ENCODE results near the gene HOXC6. TPM values are rescaled to one million over a fixed set of nuclear protein-coding genes. Genes with fewer than 3 reads are reported as not detected.

HOXC6 gene
- total RNA-seq, 2 experiments from 2014 or later, result not detected

DNA sequence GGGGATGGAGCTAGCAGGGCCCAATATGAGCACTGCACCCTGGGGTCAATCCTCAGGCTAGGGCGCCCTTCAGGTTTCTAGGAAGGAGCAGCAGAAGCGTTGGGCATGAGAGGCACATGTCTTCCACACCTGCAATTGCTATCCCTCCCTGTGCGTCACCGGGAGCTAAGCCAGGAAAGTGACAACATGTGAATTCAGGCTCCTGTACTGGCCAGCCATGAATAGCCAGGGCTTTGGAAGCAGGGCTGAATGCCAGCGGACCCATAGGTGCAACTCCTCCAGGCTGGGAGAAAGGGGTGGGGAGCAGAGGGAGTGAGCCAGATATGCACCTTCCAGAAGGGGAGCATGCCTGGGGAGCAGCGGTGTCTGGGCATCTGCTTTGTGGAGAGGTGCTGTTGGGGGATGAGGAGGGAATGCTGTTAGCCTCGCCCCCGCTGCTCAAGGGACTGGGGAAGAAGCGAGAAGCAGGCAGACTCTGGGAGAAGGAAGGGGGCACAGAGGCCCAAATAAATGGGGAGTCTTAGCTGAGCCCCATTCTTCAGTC, 10.7 kb downstream of the HOXC6 start:
- Mint-ChIP-seq H3K4me1 (ENCODE audit: low read depth) (peaks cover 10% of the 10 kb centered on the region), H3K36me3 (ENCODE audit: low read depth) (no peaks in the 10 kb centered on the region), H3K27me3 (peaks cover 97% of the 10 kb centered on the region), H3K9me3 (no peaks in the 10 kb centered on the region), H3K27ac (no peak overlapping the region), H3K4me3 (no peak overlapping the region)
- DNase-seq (no peak), ATAC-seq (ENCODE audit: poor library complexity) (no peak)
- H3K4me3 ChIP-seq (ENCODE audit: low read length), result no peak overlapping the region
- ChIA-PET CTCF (no interaction called here), POLR2A (no interaction called here)
- H3K27me3 ChIP-seq (ENCODE audit: control insufficient read depth in 1 of 2, insufficient read depth in 2 of 2, low read length in 2 of 2), result peaks cover 86 to 94% of the 10 kb centered on the region in 2 experiments
- peaks cover 0 to 16% of the 10 kb centered on the region in 2 experiments for H3K9me3 ChIP-seq (ENCODE audit: control insufficient read depth in 1 of 2, insufficient read depth in 1 of 2, low read length in 2 of 2)
- TF ChIP-seq, protein P1, sequence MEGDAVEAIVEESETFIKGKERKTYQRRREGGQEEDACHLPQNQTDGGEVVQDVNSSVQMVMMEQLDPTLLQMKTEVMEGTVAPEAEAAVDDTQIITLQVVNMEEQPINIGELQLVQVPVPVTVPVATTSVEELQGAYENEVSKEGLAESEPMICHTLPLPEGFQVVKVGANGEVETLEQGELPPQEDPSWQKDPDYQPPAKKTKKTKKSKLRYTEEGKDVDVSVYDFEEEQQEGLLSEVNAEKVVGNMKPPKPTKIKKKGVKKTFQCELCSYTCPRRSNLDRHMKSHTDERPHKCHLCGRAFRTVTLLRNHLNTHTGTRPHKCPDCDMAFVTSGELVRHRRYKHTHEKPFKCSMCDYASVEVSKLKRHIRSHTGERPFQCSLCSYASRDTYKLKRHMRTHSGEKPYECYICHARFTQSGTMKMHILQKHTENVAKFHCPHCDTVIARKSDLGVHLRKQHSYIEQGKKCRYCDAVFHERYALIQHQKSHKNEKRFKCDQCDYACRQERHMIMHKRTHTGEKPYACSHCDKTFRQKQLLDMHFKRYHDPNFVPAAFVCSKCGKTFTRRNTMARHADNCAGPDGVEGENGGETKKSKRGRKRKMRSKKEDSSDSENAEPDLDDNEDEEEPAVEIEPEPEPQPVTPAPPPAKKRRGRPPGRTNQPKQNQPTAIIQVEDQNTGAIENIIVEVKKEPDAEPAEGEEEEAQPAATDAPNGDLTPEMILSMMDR (IDR thresholded peaks at IDR 0.05), result no peak
- H3K4me1 ChIP-seq (ENCODE audit: insufficient read depth, low read length), result peaks cover 10% of the 10 kb centered on the region
- no peaks in the 10 kb centered on the region for H3K36me3 ChIP-seq (ENCODE audit: insufficient read depth, low read length)
- no peak overlapping the region for H3K27ac ChIP-seq (ENCODE audit: low read depth in 1 of 2, low read length in 2 of 2)
- intact Hi-C loops (cut with DNase I, micrococcal nuclease), result no loop called here

DNA sequence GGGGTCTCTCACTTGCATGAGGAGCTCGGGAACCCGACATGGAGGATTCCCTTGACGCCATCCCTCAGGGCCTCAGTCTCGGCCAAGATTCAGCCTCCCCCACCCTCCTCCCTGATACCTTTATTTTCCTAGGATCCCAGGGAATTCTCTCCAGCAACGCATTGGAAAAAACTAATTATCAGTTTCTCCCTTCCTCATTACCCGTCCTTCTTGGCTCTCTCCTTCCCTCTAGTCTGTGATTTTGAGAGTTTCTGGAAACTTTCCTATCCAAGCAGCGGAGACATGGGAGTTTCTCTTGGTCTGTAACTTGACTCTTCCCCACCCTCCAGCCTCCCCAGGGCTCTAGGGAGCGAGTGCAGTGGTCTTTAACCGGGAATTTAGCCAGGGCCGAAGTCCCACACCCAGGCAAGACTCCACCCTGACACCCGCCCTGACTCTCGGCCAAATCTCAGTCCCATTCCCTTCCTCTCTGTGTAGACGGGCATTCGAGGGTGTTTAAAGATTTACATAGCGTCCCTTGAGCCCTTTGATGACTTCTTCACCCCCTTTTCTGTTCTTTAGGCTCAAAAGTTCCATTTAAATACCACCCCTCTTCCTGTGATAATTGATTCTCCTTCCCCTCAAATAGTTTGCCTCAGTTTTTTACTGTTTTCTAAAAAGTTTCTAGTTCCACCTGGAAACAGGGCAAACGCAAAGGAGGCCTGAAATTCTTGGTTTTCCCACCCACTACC, 11.3 kb downstream of the HOXC6 start:
- Histone ChIP-seq H3K27me3 (ENCODE audit: control insufficient read depth in 1 of 2, insufficient read depth in 2 of 2, low read length in 2 of 2) (peaks cover 86 to 94% of the 10 kb centered on the region in 2 experiments), H3K9me3 (ENCODE audit: control insufficient read depth in 1 of 2, insufficient read depth in 1 of 2, low read length in 2 of 2) (peaks cover 0 to 11% of the 10 kb centered on the region in 2 experiments), H3K4me1 (ENCODE audit: insufficient read depth, low read length) (peaks cover 4% of the 10 kb centered on the region), H3K27ac (ENCODE audit: low read depth in 1 of 2, low read length in 2 of 2) (no peak overlapping the region), H3K4me3 (ENCODE audit: low read length) (no peak overlapping the region), H3K36me3 (ENCODE audit: insufficient read depth, low read length) (no peaks in the 10 kb centered on the region)
- DNase-seq (no peak), ATAC-seq (ENCODE audit: poor library complexity) (no peak)
- ChIA-PET CTCF (interaction anchor here (0.8 kb wide), 1 partner anchor 12 kb away, joined by 3 read pairs; no protein-coding TSS in a partner anchor), POLR2A (no interaction called here)
- H3K4me3 Mint-ChIP-seq, result no peak overlapping the region
- intact Hi-C loops (cut with DNase I, micrococcal nuclease), result no loop called here
- no peak overlapping the region for H3K27ac Mint-ChIP-seq
- H3K27me3 Mint-ChIP-seq, result peaks cover 97% of the 10 kb centered on the region
- H3K4me1 Mint-ChIP-seq (ENCODE audit: low read depth), result peaks cover 11% of the 10 kb centered on the region
- H3K36me3 Mint-ChIP-seq (ENCODE audit: low read depth), result no peaks in the 10 kb centered on the region
- no peaks in the 10 kb centered on the region for H3K9me3 Mint-ChIP-seq
- TF ChIP-seq, protein P1 (IDR thresholded peaks at IDR 0.05), result no peak

- intact Hi-C loops (cut with DNase I, micrococcal nuclease), result no loop called here
- TF ChIP-seq, protein P1 (IDR thresholded peaks at IDR 0.05), result no peak
- Histone ChIP-seq H3K36me3 (ENCODE audit: insufficient read depth, low read length) (no peaks in the 10 kb centered on the region), H3K27ac (ENCODE audit: low read depth in 1 of 2, low read length in 2 of 2) (no peak overlapping the region), H3K4me3 (ENCODE audit: low read length) (no peak overlapping the region), H3K9me3 (ENCODE audit: control insufficient read depth in 1 of 2, insufficient read depth in 1 of 2, low read length in 2 of 2) (peaks cover 0 to 7% of the 10 kb centered on the region in 2 experiments), H3K27me3 (ENCODE audit: control insufficient read depth in 1 of 2, insufficient read depth in 2 of 2, low read length in 2 of 2) (peaks cover 85 to 94% of the 10 kb centered on the region in 2 experiments), H3K4me1 (ENCODE audit: insufficient read depth, low read length) (no peaks in the 10 kb centered on the region)
- no peaks in the 10 kb centered on the region for H3K9me3 Mint-ChIP-seq
- H3K4me1 Mint-ChIP-seq (ENCODE audit: low read depth), result peaks cover 8% of the 10 kb centered on the region
- H3K27me3 Mint-ChIP-seq, result peaks cover 97% of the 10 kb centered on the region
- POLR2A ChIA-PET, result no interaction called here
- H3K36me3 Mint-ChIP-seq (ENCODE audit: low read depth), result no peaks in the 10 kb centered on the region
- CTCF ChIA-PET, result interaction anchor here (0.8 kb wide), 1 partner anchor 12 kb away, joined by 3 read pairs; no protein-coding TSS in a partner anchor
- ATAC-seq (ENCODE audit: poor library complexity) (no peak), DNase-seq (no peak)
- no peak overlapping the region for H3K27ac Mint-ChIP-seq
- no peak overlapping the region for H3K4me3 Mint-ChIP-seq
These were observed 11.9 kb downstream of the HOXC6 start for GRCh38 chr12:54040148-54040494.

All from CD4-positive, alpha-beta T cell (primary cell).